NCI-H2196 treated with DMSO at 0.1 percent for 48 hours (cell line): Measurements from ENCODE around the gene SALL4.
"Not testable (repeated sequence)": the region's sequence is repeated elsewhere in the genome, so short reads cannot be mapped to it uniquely, and the experiment has no call there.

Experiments used
- DNase-seq: peaks from one replicate; lab custom pipeline; 2025; ENCODE audit not compliant: unreplicated experiment; lab: John Stamatoyannopoulos, UW

Gene SALL4

GRCh38 chr20:51739722-51740249, 62.5 kb downstream of the SALL4 start:
- DNase-seq = no peak

GRCh38 chr20:51738877-51739447, 63.4 kb downstream of the SALL4 start:
- no peak for DNase-seq

GRCh38 chr20:51738261-51738660, 64.1 kb downstream of the SALL4 start:
- DNase-seq = not testable (repeated sequence)

GRCh38 chr20:51736947-51737346, 65.4 kb downstream of the SALL4 start:
- no peak for DNase-seq

- DNase-seq = no peak
Observed at GRCh38 chr20:51735728-51736600, 66.4 kb downstream of the SALL4 start.

- DNase-seq = no peak
Observed at GRCh38 chr20:51734876-51735720, 67.2 kb downstream of the SALL4 start.

GRCh38 chr20:51733070-51733469, 69.3 kb downstream of the SALL4 start:
- DNase-seq = no peak
